ENCODE results near the gene ANKFY1.

Gene ANKFY1

DNA sequence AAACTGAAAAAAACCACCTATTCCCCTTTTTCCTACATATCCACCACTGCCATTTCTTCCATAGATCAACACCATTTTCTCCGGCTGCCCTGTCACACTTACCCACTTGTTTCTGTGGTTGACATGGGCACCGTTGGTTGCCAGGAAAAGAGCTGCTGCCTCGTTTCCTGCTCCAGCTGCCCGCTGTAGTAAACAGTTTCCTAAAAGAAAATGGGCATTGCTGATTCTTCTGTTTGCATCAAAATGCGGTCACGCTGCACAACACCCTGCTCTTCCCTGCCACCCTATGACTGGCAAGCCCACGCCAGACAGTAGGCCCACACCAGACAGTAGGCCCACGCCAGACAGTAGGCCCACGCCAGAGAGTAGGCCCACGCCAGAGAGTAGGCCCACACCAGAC lies 74.5 kb downstream of the ANKFY1 start:
- Histone ChIP-seq H3K27me3 (ENCODE audit: insufficient read depth, insufficient read length) (no peaks in the 10 kb centered on the region), H3K4me1 (ENCODE audit: insufficient read depth, insufficient read length) (peaks cover 3% of the 10 kb centered on the region), H3K36me3 (ENCODE audit: insufficient read depth, insufficient read length, low read length) (peaks cover 69% of the 10 kb centered on the region), H3K9me3 (ENCODE audit: insufficient read depth, low read length) (no peaks in the 10 kb centered on the region), H3K9ac (ENCODE audit: insufficient read length, low read depth) (no peak overlapping the region), H3K4me3 (ENCODE audit: insufficient read length, low read depth) (no peak overlapping the region)
- no peak for TF ChIP-seq ZNF274 (IDR thresholded peaks at IDR 0.05; ENCODE audit: low read depth, low read length)
- no peak for DNase-seq (ENCODE audit: low read depth, low spot score)

- peaks cover 3% of the 10 kb centered on the region for H3K4me1 ChIP-seq (ENCODE audit: insufficient read depth, insufficient read length)
- no peak for TF ChIP-seq ZNF274 (IDR thresholded peaks at IDR 0.05; ENCODE audit: low read depth, low read length)
- TF ChIP-seq YY1 (IDR thresholded peaks at IDR 0.05; ENCODE audit: insufficient read depth, insufficient read length), result no peak
- TF ChIP-seq SUZ12 (IDR thresholded peaks at IDR 0.05; ENCODE audit: extremely low read depth, insufficient read depth, insufficient read length), result no peak
Measured at GRCh38 chr17:4188076-4188475, 75.7 kb downstream of the ANKFY1 start.

DNA sequence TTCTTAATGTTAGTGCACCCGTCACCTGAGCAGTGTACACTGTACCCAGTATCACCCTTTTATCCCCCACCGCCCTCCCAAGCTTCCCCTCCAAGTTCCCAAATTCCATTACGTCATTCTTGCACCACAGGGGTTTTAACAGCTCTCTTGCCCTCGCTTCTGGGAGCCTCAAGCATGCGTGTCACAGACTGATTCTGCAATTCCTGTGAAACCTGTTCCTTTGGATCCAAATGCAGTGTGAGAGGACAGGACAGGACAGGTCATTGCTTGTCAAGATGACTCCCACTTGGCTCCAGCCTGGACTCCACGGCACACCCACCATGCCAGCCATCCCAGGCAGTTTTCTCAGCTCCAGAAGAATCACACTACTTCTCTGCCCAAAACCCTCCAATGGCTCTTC lies 76.7 kb downstream of the ANKFY1 start:
- Histone ChIP-seq H3K9me3 (ENCODE audit: insufficient read depth, low read length) (no peaks in the 10 kb centered on the region), H3K36me3 (ENCODE audit: insufficient read depth, insufficient read length, low read length) (peaks cover 83% of the 10 kb centered on the region), H3K27me3 (ENCODE audit: insufficient read depth, insufficient read length) (no peaks in the 10 kb centered on the region), H3K4me3 (ENCODE audit: insufficient read length, low read depth) (no peak overlapping the region), H3K9ac (ENCODE audit: insufficient read length, low read depth) (no peak overlapping the region), H3K4me1 (ENCODE audit: insufficient read depth, insufficient read length) (peaks cover 3% of the 10 kb centered on the region)
- TF ChIP-seq YY1 (IDR thresholded peaks at IDR 0.05; ENCODE audit: insufficient read depth, insufficient read length) (no peak), ZNF274 (IDR thresholded peaks at IDR 0.05; ENCODE audit: low read depth, low read length) (no peak), SUZ12 (IDR thresholded peaks at IDR 0.05; ENCODE audit: extremely low read depth, insufficient read depth, insufficient read length) (no peak)
- DNase-seq (ENCODE audit: low read depth, low spot score), result no peak

More at GRCh38 chr17:4188076-4188475, 75.7 kb downstream of the ANKFY1 start:
- Histone ChIP-seq H3K9me3 (ENCODE audit: insufficient read depth, low read length) (no peaks in the 10 kb centered on the region), H3K36me3 (ENCODE audit: insufficient read depth, insufficient read length, low read length) (peaks cover 79% of the 10 kb centered on the region), H3K4me3 (ENCODE audit: insufficient read length, low read depth) (no peak overlapping the region), H3K27me3 (ENCODE audit: insufficient read depth, insufficient read length) (no peaks in the 10 kb centered on the region), H3K9ac (ENCODE audit: insufficient read length, low read depth) (no peak overlapping the region)
- DNase-seq (ENCODE audit: low read depth, low spot score), result no peak

DNA sequence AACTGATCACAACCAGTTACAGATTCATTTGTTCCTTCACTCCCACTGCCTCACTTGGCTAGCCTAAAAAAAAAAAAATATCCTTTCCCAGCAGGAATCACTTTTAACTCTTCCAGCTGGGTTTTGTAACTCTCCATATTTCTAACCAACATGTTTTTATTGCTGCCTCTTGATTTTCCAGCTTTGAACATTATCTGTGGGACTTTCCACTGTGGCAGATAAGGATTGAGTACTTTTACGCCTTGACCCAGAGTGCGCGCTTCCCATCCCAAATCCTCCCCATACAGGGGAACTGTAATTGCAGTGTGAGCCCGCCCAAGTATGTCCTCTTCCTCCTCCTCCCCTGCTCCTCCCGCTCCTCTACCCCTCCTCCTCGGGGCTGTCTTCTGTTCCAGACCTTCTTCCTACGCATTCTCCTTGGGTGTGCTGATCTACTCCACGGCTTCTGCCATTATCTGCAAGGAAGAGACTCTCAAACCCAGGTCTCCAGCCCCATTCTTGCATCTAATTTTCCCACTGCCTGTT lies 77.4 kb downstream of the ANKFY1 start:
- TF ChIP-seq ZNF274 (IDR thresholded peaks at IDR 0.05; ENCODE audit: low read depth, low read length) (no peak), YY1 (IDR thresholded peaks at IDR 0.05; ENCODE audit: insufficient read depth, insufficient read length) (no peak), SUZ12 (IDR thresholded peaks at IDR 0.05; ENCODE audit: extremely low read depth, insufficient read depth, insufficient read length) (no peak)
- H3K9me3 ChIP-seq (ENCODE audit: insufficient read depth, low read length), result no peaks in the 10 kb centered on the region
- H3K36me3 ChIP-seq (ENCODE audit: insufficient read depth, insufficient read length, low read length), result peaks cover 90% of the 10 kb centered on the region
- DNase-seq (ENCODE audit: low read depth, low spot score), result no peak
- peaks cover 3% of the 10 kb centered on the region for H3K4me1 ChIP-seq (ENCODE audit: insufficient read depth, insufficient read length)
- no peaks in the 10 kb centered on the region for H3K27me3 ChIP-seq (ENCODE audit: insufficient read depth, insufficient read length)
- H3K4me3 ChIP-seq (ENCODE audit: insufficient read length, low read depth), result no peak overlapping the region
- H3K9ac ChIP-seq (ENCODE audit: insufficient read length, low read depth), result no peak overlapping the region

- Histone ChIP-seq H3K4me1 (ENCODE audit: insufficient read depth, insufficient read length) (peaks cover 3% of the 10 kb centered on the region), H3K36me3 (ENCODE audit: insufficient read depth, insufficient read length, low read length) (peaks cover 93% of the 10 kb centered on the region), H3K9me3 (ENCODE audit: insufficient read depth, low read length) (no peaks in the 10 kb centered on the region), H3K9ac (ENCODE audit: insufficient read length, low read depth) (no peak overlapping the region), H3K4me3 (ENCODE audit: insufficient read length, low read depth) (no peak overlapping the region), H3K27me3 (ENCODE audit: insufficient read depth, insufficient read length) (no peaks in the 10 kb centered on the region)
- no peak for TF ChIP-seq YY1 (IDR thresholded peaks at IDR 0.05; ENCODE audit: insufficient read depth, insufficient read length)
- no peak for TF ChIP-seq SUZ12 (IDR thresholded peaks at IDR 0.05; ENCODE audit: extremely low read depth, insufficient read depth, insufficient read length)
- no peak for TF ChIP-seq ZNF274 (IDR thresholded peaks at IDR 0.05; ENCODE audit: low read depth, low read length)
- no peak for DNase-seq (ENCODE audit: low read depth, low spot score)
Measured at GRCh38 chr17:4185656-4186055, 78.1 kb downstream of the ANKFY1 start.

DNA sequence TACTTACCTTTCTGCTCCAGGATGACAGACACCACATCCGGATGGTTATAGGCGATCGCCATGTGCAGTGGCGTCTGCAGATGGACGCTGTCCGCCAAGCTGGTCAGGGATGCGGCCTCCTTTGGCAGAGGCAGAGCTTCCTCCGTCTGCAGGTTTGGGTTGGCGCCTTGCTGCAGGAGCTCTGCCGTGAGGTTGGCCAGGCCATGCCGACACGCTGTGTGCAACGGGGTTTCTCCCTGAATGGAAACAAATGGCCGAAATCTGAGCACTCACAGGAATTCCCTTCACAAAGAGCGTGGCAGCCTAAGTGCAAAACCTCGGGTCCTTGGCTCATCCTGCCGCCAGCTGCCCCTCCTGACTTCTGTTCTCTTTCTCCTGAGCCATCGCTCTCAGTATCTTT lies 79.0 kb downstream of the ANKFY1 start:
- no peak for DNase-seq (ENCODE audit: low read depth, low spot score)
- H3K4me1 ChIP-seq (ENCODE audit: insufficient read depth, insufficient read length), result peaks cover 3% of the 10 kb centered on the region
- peaks cover 88% of the 10 kb centered on the region for H3K36me3 ChIP-seq (ENCODE audit: insufficient read depth, insufficient read length, low read length)
- H3K9ac ChIP-seq (ENCODE audit: insufficient read length, low read depth), result no peak overlapping the region
- no peak for TF ChIP-seq SUZ12 (IDR thresholded peaks at IDR 0.05; ENCODE audit: extremely low read depth, insufficient read depth, insufficient read length)
- TF ChIP-seq YY1 (IDR thresholded peaks at IDR 0.05; ENCODE audit: insufficient read depth, insufficient read length), result no peak
- TF ChIP-seq ZNF274 (IDR thresholded peaks at IDR 0.05; ENCODE audit: low read depth, low read length), result no peak
- H3K9me3 ChIP-seq (ENCODE audit: insufficient read depth, low read length), result no peaks in the 10 kb centered on the region
- no peak overlapping the region for H3K4me3 ChIP-seq (ENCODE audit: insufficient read length, low read depth)
- no peaks in the 10 kb centered on the region for H3K27me3 ChIP-seq (ENCODE audit: insufficient read depth, insufficient read length)

- H3K4me1 ChIP-seq (ENCODE audit: insufficient read depth, insufficient read length), result peaks cover 4% of the 10 kb centered on the region
- no peaks in the 10 kb centered on the region for H3K27me3 ChIP-seq (ENCODE audit: insufficient read depth, insufficient read length)
- peaks cover 90% of the 10 kb centered on the region for H3K36me3 ChIP-seq (ENCODE audit: insufficient read depth, insufficient read length, low read length)
- no peak for TF ChIP-seq SUZ12 (IDR thresholded peaks at IDR 0.05; ENCODE audit: extremely low read depth, insufficient read depth, insufficient read length)
- no peak for TF ChIP-seq YY1 (IDR thresholded peaks at IDR 0.05; ENCODE audit: insufficient read depth, insufficient read length)
- TF ChIP-seq ZNF274 (IDR thresholded peaks at IDR 0.05; ENCODE audit: low read depth, low read length), result no peak
- no peaks in the 10 kb centered on the region for H3K9me3 ChIP-seq (ENCODE audit: insufficient read depth, low read length)
- H3K4me3 ChIP-seq (ENCODE audit: insufficient read length, low read depth), result no peak overlapping the region
- no peak overlapping the region for H3K9ac ChIP-seq (ENCODE audit: insufficient read length, low read depth)
- DNase-seq (ENCODE audit: low read depth, low spot score), result no peak
Measured at GRCh38 chr17:4182043-4182442, 81.7 kb downstream of the ANKFY1 start.
